Left cardiac atrium (tissue), 4 donors: ENCODE data around the gene TAF7L. TPM values are rescaled to one million over a fixed set of nuclear protein-coding genes. Genes with fewer than 3 reads are reported as not detected.

Source experiments
- ATAC-seq, 2 donors: fragments of 200-7000 bp; cut with Tn5 transposase; one replicate each; pipeline ENCODE4 v1.9.1; 2020; ENCODE audit warnings: mild to moderate bottlenecking in 2 of 2, moderate library complexity in 2 of 2
- DNase-seq: peaks from one replicate; pipeline ENCODE4 v3.0.0-alpha.2; 2020
- intact Hi-C, 2 donors: fragments of 100-400 bp; cut with DNase I; formaldehyde crosslinking; loops; one replicate each; pipeline versions ENCODE4 v1.14.1 to v1.15.1; 2022 to 2023
- total RNA-seq, 2 donors: library from RNA; stranded (reverse); fragmentation: NEBNext Ultra II Directional; extraction: Animal tissue kit (Norgen Biotek cat#: 25700); gene quantifications; one replicate each; pipeline ENCODE4 v1.2.1, GENCODE V29; 2021
- donor health status: DM: no; HTN: yes; CAD: no.
- donor health status: DM: no; HTN: yes; CAD: no; lungs with severe emphysema.
- donor health status: DM: yes; HTN: yes; CAD: no.
- donor health status: Dilated cardiomyopathy.

Gene TAF7L
- total RNA-seq, 2 donors from 2014 or later: 0.15 TPM; not detected in 1

- ATAC-seq (no peak), DNase-seq (no peak)
- intact Hi-C loops: no loop called here
Observed at GRCh38 chrX:101230636-101231035, 60.5 kb downstream of the TAF7L start.

- intact Hi-C loops: no loop called here
- no peak for ATAC-seq
- DNase-seq: no peak
Observed at GRCh38 chrX:101229170-101229569, 62.0 kb downstream of the TAF7L start.

GRCh38 chrX:101223226-101223625 lies 67.9 kb downstream of the TAF7L start:
- intact Hi-C loops: no loop called here
- DNase-seq (no peak), ATAC-seq (no peak)

- intact Hi-C loops: no loop called here
- DNase-seq: no peak
- no peak for ATAC-seq
Observed at GRCh38 chrX:101220662-101221260, 70.4 kb downstream of the TAF7L start.

GRCh38 chrX:101219864-101220346 lies 71.2 kb downstream of the TAF7L start:
- intact Hi-C loops: no loop called here
- ATAC-seq: peak in 1 of 2 donors; percentile 48

GRCh38 chrX:101219116-101219863 lies 71.8 kb downstream of the TAF7L start, which contains the start of gene DRP2:
DRP2 (plus strand) TSS chrX:101219786; CDS start chrX:101231648, 11,862 bp downstream.
- intact Hi-C loops: no loop called here
- ATAC-seq (no peak), DNase-seq (no peak)

More at GRCh38 chrX:101219864-101220346, 71.2 kb downstream of the TAF7L start:
- DNase-seq: no peak

Other genes starting within 250 kb of the TAF7L start
- 10 to 100 TPM; 14.3 to 15.6 TPM for gene TRMT2B, start 239.2 kb downstream of the TAF7L start, total RNA-seq
- gene TMEM35A, start 212.5 kb downstream of the TAF7L start, total RNA-seq: under 1 TPM in 1 of 2 donors, not detected in 1; 0.41 TPM
- under 1 TPM; 0.42 to 0.88 TPM for gene CENPI, start 193.1 kb downstream of the TAF7L start, total RNA-seq
- gene DRP2, start 71.5 kb downstream of the TAF7L start, total RNA-seq: under 1 TPM; 0.05 to 0.12 TPM
- 10 to 100 TPM; 18.1 to 21.3 TPM for gene TIMM8A, start 57.4 kb upstream of the TAF7L start, total RNA-seq
- gene BTK, start 94.9 kb upstream of the TAF7L start, total RNA-seq: 1 to 10 TPM; 3.5 to 5.9 TPM
- 100 to 1,000 TPM in 1 of 2 donors, 10 to 100 TPM in 1; 98.2 to 109 TPM for gene RPL36A, start 99.7 kb upstream of the TAF7L start, total RNA-seq
- 10 to 100 TPM; 17.8 to 23.8 TPM for gene GLA, start 116.6 kb upstream of the TAF7L start, total RNA-seq
- gene HNRNPH2, start 116.9 kb upstream of the TAF7L start, total RNA-seq: 10 to 100 TPM; 52.7 to 70.6 TPM
- gene ARMCX4, start 194.1 kb upstream of the TAF7L start, total RNA-seq: 10 to 100 TPM in 1 of 2 donors, 1 to 10 TPM in 1; 7.6 to 10.4 TPM